OCI-LY7 (cell line): ENCODE data around the gene TOMM20. TPM values are rescaled to one million over a fixed set of nuclear protein-coding genes. Genes with fewer than 3 reads are reported as not detected.

Experiments used
- BruUV-seq: library from RNA; stranded (reverse); fragments of 400-500 nt; replicated peaks from 2 replicates; lab custom pipeline; 2021; lab: Mats Ljungman, UMichigan
- CTCF ChIA-PET: fragments of 300-600 bp; sonication (Branson Sonifier 250); formaldehyde crosslinking; loops from one replicate; lab custom pipeline; 2022; ENCODE audit warnings: antibody characterized with exemption; ENCODE audit not compliant: unreplicated experiment; lab: Charles Lee
- POLR2A ChIA-PET: fragments of 300-600 bp; sonication (Branson Sonifier 250); formaldehyde crosslinking; loops from one replicate; lab custom pipeline; 2022; ENCODE audit warnings: antibody characterized with exemption; lab: Charles Lee
- DNase-seq: peaks from one replicate; pipeline ENCODE4 v3.0.0-alpha.2; 2015; ENCODE audit warnings: low spot score
- H2AFZ ChIP-seq: fragments of 200-600 bp; sonication (generic), shearing (Covaris generic); 2 replicates; pipeline ENCODE4 v1.6.1; 2014; ENCODE audit warnings: mild to moderate bottlenecking, antibody characterized with exemption, low read length, moderate library complexity
- H3K27ac ChIP-seq: fragments of 200-600 bp; sonication (generic); 2 replicates; pipeline ENCODE4 v1.5.1; 2014; ENCODE audit warnings: mixed run types, low read depth, mild to moderate bottlenecking, moderate library complexity, low read length, inconsistent platforms; ENCODE audit not compliant: poor library complexity, severe bottlenecking
- H3K36me3 ChIP-seq: fragments of 200-600 bp; sonication (generic); 2 replicates; pipeline ENCODE4 v1.6.1; 2014; ENCODE audit warnings: mild to moderate bottlenecking, antibody characterized with exemption, low read length, moderate library complexity, mixed read lengths; ENCODE audit not compliant: insufficient read depth
- H3K4me1 ChIP-seq: fragments of 200-600 bp; sonication (generic); 2 replicates; pipeline ENCODE4 v1.5.1; 2014; ENCODE audit warnings: mild to moderate bottlenecking, low read length; ENCODE audit not compliant: insufficient read depth, poor library complexity, severe bottlenecking
- H3K4me2 ChIP-seq: fragments of 200-600 bp; sonication (generic); 2 replicates; pipeline ENCODE4 v1.6.1; 2014; ENCODE audit warnings: mild to moderate bottlenecking, low read length
- H3K4me3 ChIP-seq: fragments of 200-600 bp; sonication (generic); 2 replicates; pipeline ENCODE4 v1.5.1; 2014; ENCODE audit warnings: mild to moderate bottlenecking, low read depth, low read length; ENCODE audit not compliant: poor library complexity, severe bottlenecking
- H3K79me2 ChIP-seq: fragments of 200-600 bp; sonication (generic); 2 replicates; pipeline ENCODE4 v1.6.1; 2016; ENCODE audit warnings: low read depth, mild to moderate bottlenecking, low read length, moderate library complexity, mixed read lengths; ENCODE audit not compliant: insufficient read depth
- H3K9me2 ChIP-seq: fragments of 200-600 bp; sonication (generic); 2 replicates; pipeline ENCODE4 v1.6.1; 2016; ENCODE audit warnings: mild to moderate bottlenecking, low read length, mixed read lengths; ENCODE audit not compliant: insufficient read depth
- H3K9me3 ChIP-seq: fragments of 200-600 bp; sonication (generic); 2 replicates; pipeline ENCODE4 v1.6.1; 2014; ENCODE audit warnings: mild to moderate bottlenecking, mixed run types, low read length, mixed read lengths
- H4K20me1 ChIP-seq: fragments of 200-600 bp; sonication (generic); 2 replicates; pipeline ENCODE4 v1.6.1; 2014; ENCODE audit warnings: mild to moderate bottlenecking, antibody characterized with exemption, low read length, moderate library complexity, mixed read lengths; ENCODE audit not compliant: insufficient read depth
- CTCF ChIP-seq: fragments of 200-600 bp; sonication (generic); conservative IDR thresholded peaks from 2 replicates; pipeline ENCODE4 v1.5.1; 2014; ENCODE audit warnings: mild to moderate bottlenecking, antibody characterized with exemption, low read length, moderate library complexity, mixed read lengths
- EZH2phosphoT487 ChIP-seq: fragments of 200-600 bp; sonication (generic); IDR thresholded peaks from 2 replicates; pipeline ENCODE4 v1.6.1; 2018; ENCODE audit warnings: low read depth, borderline replicate concordance, mild to moderate bottlenecking, mixed run types, antibody characterized with exemption, low read length, moderate library complexity, mixed read lengths
- intact Hi-C: fragments of 100-400 bp; cut with micrococcal nuclease; formaldehyde crosslinking; loops from one replicate; pipeline ENCODE4 v1.10.0; 2022; ENCODE audit not compliant: unreplicated experiment
- total RNA-seq, 2 experiments: library from RNA; depleted of rRNA in 1 of 2; stranded (reverse); fragments of >200 nt in 1 of 2; shearing (Covaris generic) in 1 of 2; gene quantifications; 2 replicates each; pipeline ENCODE4 v1.2.3, GENCODE V29; 2014 to 2022

The TOMM20 gene
- total RNA-seq, 2 experiments from 2014 or later, result 76.7 to 133 TPM

GRCh38 chr1:235068158-235069121 lies 60.2 kb downstream of the TOMM20 start:
- POLR2A ChIA-PET, result interaction anchor here (1.4 kb wide), 1 partner anchor 22 kb away, joined by 3 read pairs; no protein-coding TSS in a partner anchor
- CTCF ChIA-PET, result no interaction called here
- no TSS peak for BruUV-seq
- intact Hi-C loops, result no loop called here
- Histone ChIP-seq H3K4me1 (peaks cover 19% of the 10 kb centered on the region), H3K27ac (no peak overlapping the region), H3K9me2 (no peaks in the 10 kb centered on the region), H3K36me3 (no peaks in the 10 kb centered on the region), H3K9me3 (no peaks in the 10 kb centered on the region), H3K79me2 (no peaks in the 10 kb centered on the region), H3K4me2 (no peak overlapping the region), H2AFZ (no peak overlapping the region), H3K4me3 (no peak overlapping the region), H4K20me1 (no peaks in the 10 kb centered on the region)
- no peak for TF ChIP-seq CTCF
- TF ChIP-seq EZH2phosphoT487, result no peak
- DNase-seq, result no peak

- no peaks in the 10 kb centered on the region for H3K9me2 ChIP-seq
- H3K36me3 ChIP-seq, result no peaks in the 10 kb centered on the region
- ChIA-PET POLR2A (no interaction called here), CTCF (no interaction called here)
- no peak overlapping the region for H2AFZ ChIP-seq
- H3K4me1 ChIP-seq, result peaks cover 22% of the 10 kb centered on the region
- TF ChIP-seq CTCF (no peak), EZH2phosphoT487 (no peak)
- H3K79me2 ChIP-seq, result no peaks in the 10 kb centered on the region
- H3K4me2 ChIP-seq, result no peak overlapping the region
- no peak overlapping the region for H3K4me3 ChIP-seq
- DNase-seq, result no peak
- H3K9me3 ChIP-seq, result no peaks in the 10 kb centered on the region
- intact Hi-C loops, result no loop called here
- no peak overlapping the region for H3K27ac ChIP-seq
- no peaks in the 10 kb centered on the region for H4K20me1 ChIP-seq
- BruUV-seq, result no TSS peak
These were observed 61.1 kb downstream of the TOMM20 start for GRCh38 chr1:235067396-235068157.
